Sigmoid colon (tissue), 4 donors: ENCODE data around the gene FMNL2.

Experiments
- POLR2A ChIP-seq, 2 donors: fragments of 450-650 bp; IDR thresholded peaks; one replicate each; pipeline ENCODE4 v1.6.1; 2016; ENCODE audit warnings: antibody characterized with exemption in 2 of 2, mild to moderate bottlenecking in 2 of 2, moderate library complexity in 2 of 2
- POLR2AphosphoS5 ChIP-seq, 4 donors: sonication (generic); formaldehyde crosslinking; IDR thresholded peaks; one replicate each; pipeline ENCODE4 v1.6.1; 2017; ENCODE audit warnings: antibody characterized with exemption in 4 of 4
- TF ChIP-seq, protein P1 (sequence below), 4 experiments: fragments of 450-650 bp in 3 of 4; fragments of 200-600 bp in 1 of 4; IDR thresholded peaks; one replicate each; pipeline ENCODE4 v1.5.1; 2016 to 2019; ENCODE audit warnings: antibody characterized with exemption in 4 of 4, mild to moderate bottlenecking in 3 of 4, moderate library complexity in 2 of 4

DNA sequence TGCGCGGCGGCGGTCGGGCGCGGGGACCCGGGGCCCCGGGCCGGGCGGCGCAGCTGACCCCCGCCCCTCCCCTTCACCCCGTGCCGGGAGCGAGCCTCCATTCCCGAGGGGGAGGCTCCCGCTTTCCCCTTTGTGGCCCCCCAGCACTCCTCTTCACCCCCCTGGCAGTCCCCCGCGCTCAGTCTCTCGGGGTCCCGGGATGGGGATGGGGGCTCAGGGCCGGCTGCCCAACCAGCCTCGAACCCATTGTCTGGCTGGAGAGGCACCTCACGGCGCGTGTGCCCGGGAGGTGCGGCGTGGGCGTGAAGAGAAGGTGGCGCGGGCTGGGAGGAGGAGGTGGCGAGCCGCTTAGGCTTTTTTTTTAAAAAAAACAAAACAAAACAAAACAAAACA, 748 bp downstream of the FMNL2 start:
- TF ChIP-seq, protein P1, sequence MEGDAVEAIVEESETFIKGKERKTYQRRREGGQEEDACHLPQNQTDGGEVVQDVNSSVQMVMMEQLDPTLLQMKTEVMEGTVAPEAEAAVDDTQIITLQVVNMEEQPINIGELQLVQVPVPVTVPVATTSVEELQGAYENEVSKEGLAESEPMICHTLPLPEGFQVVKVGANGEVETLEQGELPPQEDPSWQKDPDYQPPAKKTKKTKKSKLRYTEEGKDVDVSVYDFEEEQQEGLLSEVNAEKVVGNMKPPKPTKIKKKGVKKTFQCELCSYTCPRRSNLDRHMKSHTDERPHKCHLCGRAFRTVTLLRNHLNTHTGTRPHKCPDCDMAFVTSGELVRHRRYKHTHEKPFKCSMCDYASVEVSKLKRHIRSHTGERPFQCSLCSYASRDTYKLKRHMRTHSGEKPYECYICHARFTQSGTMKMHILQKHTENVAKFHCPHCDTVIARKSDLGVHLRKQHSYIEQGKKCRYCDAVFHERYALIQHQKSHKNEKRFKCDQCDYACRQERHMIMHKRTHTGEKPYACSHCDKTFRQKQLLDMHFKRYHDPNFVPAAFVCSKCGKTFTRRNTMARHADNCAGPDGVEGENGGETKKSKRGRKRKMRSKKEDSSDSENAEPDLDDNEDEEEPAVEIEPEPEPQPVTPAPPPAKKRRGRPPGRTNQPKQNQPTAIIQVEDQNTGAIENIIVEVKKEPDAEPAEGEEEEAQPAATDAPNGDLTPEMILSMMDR (IDR thresholded peaks at IDR 0.05), result no peak
- no peak for TF ChIP-seq POLR2AphosphoS5 (IDR thresholded peaks at IDR 0.05)
- no peak for TF ChIP-seq POLR2A (IDR thresholded peaks at IDR 0.05)
